Stimulated activated CD4-positive, alpha-beta T cell treated with anti-CD3 and anti-CD28 coated beads, Interleukin-1b, Interleukin-23, amount 100 ng/mL, for 24 hours (primary cell): Measurements from ENCODE around the gene IDH3G.
"Not testable (repeated sequence)": the region's sequence is repeated elsewhere in the genome, so short reads cannot be mapped to it uniquely, and the experiment has no call there.

Experiments used
- DNase-seq, 4 experiments: peaks; one replicate each; pipeline ENCODE4 v3.0.0-alpha.2; 2020; ENCODE audit warnings: low read depth in 4 of 4, low spot score in 1 of 4

The IDH3G gene

DNA sequence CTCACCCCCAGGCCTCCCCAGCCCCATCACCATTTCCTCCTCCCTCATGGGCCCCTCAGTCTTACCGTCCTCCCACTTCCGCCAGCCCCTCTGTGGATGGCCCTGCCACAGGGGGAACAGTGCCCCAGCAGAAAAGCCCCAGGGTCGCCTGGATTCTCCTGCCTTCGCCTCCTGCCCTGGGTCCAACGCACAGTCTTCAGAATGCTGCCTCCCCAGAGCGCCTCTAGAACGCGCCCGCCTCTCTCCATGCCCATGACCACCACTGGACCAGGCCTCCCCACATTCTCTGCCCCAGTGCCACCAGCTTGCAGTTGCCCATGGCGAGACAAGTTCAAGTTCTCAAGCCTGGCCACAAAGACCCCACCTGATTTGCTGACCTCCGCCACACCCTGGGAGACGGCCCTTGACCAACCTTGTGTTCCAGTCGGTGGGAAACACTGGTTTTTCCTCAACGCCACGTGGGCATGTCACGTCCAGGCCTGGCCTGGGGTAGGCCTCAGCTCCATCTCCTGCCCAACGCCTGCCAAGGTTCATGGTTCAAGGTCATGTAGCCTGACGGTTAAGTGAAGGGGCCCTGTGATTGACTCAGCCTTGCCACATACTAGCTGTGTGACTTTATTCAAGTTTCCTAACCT, 30.8 kb downstream of the IDH3G start:
- no peak for DNase-seq

DNA sequence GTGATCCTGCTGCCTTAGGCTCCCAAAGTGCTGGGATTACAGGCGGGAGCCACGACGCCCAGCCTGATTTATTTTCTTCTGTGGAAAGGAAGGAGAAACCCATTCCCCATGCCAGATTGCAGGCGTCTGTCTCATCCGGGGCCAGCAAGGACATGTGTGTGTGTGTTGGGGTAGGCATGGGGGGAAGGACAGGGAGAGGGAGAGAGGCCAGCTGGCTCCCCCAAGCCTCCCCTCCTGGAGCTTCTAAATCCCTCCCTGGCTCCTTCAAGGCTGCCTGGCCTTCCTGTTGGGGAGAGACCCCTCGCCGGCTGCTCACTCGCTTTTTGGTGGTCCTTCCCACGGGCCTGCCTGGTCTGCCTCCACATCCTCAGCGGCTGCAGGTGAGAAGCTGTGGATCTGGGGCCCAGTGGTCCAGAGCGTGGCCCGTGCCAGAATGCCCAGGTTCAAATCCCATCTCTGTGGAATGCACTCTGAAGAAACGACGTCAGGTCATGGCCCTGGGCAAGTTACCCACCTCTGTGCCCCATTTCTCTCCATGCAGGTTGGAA, 31.5 kb downstream of the IDH3G start:
- no peak for DNase-seq

DNA sequence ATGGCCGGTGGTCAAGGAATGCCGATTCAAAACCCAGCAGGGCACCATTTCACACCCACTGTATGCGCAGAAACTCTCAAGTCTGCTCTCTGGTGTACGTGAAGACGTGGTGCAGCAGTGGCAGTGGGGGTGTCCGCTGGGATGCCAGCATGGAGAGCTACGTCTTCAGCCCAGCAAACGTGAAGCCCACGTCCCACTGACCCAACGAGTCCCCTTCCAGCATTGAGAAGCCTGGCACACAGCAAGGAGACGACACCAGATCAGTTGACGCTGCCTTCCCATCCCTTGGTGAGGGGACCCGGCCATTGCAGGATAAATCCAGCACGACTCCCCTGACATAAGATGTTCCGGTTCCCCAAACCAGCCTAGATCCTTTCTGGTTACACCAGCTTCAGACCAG, 32.3 kb downstream of the IDH3G start:
- DNase-seq = no peak

DNA sequence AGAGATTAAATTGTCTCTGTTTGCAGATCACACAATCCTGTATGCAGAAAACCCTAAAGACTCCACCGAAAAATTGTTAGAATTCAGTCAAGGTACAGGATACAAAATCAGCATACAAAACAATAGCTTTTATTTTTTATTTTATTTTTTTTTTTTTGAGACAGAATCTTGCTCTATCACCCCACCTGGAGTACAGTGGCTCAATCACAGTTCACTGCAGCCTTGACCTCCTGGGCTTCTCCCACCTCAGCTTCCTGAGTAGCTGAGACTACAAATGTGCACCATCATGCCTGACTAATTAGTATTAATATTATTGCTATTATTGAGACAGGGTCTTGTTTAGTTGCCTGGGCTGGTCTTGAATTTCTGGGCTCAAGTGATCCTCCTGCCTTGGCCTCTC, 39.0 kb downstream of the IDH3G start:
- no peak for DNase-seq

DNA sequence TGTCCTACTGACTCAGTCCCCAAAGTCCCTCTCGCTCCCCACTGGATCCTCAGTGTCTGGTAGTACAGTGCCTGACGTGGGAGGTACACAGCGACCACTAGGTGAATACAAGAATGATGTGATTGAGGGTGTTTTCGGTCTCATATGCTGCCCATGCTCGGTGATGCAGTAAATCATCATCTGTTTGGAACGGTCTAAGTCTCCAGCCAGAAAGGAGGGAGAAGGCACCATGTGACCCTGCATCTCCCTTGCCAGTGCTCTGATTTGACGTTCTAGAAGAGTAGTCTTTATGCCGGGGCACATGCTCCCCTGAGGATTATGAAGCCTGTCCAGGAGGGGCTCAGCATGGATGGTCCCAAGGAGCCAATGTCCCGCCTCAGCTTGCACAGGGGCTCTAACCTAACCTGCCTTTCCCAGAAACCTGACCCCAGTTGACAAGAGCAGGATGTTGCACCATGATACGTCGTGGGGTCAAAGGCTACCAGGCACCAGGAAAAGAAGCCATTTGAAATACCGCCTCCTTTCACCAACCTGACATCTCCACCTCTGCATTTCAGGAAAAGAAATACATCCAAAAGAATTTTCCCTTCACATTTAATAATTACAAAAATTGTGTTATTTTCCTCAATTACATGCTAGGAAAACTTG, 43.9 kb downstream of the IDH3G start:
- DNase-seq = no peak

DNA sequence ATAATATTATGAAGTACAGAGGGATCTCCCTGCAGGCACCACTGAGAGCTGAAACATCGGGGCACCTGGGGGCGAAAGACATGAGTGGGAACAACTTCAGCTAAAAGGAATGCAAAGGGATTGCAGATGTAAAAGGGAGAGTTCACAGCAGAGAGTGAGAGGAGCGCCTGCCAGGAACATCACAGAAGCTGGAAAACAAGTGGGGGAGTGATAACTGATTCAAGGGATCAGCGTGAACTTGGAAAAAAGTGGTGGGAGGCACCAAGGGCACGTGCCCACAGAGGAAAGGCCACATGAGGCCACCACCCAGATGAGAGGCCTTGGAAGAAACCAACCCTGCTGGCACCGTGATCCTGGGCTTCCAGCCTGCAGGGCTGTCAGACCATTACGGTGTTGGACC, 45.2 kb downstream of the IDH3G start:
- not testable (repeated sequence) for DNase-seq

DNA sequence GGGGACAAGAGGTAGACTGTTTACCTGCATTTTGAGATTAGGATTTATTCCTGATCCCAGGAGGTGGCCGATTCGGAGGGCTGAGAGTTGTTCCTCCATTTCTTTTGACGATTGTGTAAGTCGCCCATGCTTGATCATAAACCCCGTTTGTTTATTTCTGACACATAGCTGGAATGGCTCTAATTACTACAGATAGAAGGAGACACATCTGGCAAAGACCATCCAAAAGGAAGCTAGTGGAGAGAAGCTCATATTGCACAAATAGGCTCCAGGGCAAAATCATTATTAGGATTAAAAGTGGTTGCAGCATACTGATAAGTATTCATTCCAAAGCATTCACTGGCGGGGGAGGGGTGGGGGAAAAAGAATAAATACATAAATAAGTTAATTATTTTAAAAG, 47.2 kb downstream of the IDH3G start:
- DNase-seq = not testable (repeated sequence)

DNA sequence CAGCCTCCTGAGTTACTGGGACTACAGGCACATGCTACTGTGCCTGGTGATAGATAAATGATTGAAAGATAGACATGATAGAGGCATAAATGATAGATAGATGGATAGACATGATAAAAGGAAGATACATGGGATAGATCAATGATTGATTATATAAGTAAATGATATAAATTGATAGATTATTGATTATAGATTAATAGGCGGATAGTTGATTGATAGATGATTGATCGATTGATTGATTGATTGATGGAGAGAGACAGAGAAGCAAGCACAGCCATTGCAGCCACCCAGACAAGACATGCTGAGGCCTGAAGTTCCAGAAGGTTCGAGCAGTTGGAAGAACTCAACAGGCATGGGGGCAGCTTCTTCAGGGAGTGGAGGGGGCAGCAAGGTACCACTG, 47.8 kb downstream of the IDH3G start:
- no peak for DNase-seq

DNA sequence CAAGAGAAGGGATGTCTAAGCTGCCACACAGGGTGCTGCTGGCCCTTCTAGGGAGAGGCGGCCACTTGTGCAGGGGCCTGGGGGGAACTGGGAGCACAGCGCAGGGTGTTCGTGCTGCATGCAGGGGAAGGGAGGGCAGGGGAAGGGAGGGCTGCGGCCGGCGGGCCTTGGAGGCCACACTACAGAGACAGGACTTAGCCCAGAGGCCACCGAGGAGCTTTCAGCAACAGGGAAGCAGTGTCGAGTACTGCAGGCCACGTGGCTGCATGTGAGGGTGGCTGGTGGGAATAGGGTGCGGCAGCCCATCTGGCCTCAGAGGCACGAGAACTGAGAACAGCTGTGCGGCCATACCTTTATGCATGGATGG, 49.1 kb downstream of the IDH3G start:
- DNase-seq = not testable (repeated sequence)

DNA sequence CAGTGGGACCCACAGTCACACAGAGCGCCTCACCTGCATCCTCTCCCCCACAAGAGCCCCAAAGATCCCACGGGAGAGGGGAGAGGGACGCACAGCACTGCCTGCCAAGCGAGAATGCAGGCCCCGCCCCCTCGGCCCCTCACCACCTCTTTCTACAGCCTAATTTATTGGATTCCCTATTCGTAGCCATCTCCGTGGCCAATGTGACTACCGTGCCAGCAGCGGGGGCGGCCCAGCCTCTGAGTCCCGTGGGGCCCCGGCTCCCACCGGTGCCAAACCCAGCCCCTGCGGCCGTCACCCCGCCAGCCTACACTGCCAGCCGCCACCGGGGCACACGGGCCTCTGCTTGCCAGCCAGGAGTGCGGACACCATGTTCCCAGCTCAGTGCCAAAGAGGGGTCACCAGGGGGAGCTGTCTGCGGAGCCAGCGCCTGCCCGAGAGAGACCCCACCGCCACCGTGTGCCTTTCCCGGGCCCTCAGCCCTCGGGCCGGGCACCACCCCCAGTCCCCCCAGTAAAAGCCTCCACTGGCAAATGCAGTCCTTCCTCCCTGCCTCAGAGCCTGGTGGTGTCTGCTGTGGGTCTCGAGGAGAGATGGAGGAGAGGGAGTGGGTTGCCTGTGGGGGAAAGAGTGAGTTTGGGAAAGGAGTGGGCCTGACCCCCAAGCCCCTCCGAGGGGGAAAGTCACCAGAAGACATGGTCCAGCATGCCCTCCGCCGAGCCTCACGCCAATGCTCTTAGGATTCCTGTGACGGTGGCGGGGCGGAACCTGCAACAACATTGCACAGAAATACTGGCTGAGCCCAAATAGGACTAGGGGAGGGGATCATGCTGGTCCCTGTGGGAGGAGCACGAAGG, 49.7 kb downstream of the IDH3G start:
- DNase-seq = no peak

DNA sequence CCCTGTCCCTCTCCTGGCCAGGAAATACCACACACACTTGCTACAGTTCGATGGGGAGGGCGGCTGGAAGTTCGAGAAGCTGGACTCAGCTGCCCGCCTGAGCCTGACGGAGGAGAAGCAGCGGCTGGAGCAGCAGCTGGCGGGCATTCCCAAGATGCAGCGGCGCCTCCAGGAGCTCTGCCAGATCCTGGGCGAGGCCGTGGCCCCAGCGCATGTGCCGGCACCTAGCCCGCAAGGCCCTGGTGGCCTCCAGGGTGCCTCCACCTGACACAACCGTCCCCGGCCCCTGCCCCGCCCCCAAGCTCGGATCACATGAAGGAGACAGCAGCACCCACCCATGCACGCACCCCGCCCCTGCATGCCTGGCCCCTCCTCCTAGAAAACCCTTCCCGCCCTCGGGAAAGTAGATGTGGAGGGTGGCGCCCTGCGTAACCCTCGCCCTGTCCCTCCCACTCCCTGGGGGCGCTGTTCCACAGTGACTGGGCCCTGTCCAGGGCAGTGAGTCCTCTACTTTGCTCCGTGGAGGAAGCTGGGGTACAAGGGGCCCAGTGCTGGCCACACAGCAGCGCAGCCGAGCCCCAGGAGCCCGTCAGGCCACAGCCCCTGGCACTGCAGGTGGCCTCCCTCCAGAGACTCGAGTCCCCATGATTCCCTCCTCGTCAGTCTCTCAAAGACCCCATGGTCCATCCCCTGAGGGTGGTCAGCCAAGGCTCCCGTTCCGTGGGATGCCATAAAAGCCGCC, 50.5 kb downstream of the IDH3G start:
- not testable (repeated sequence) for DNase-seq

DNA sequence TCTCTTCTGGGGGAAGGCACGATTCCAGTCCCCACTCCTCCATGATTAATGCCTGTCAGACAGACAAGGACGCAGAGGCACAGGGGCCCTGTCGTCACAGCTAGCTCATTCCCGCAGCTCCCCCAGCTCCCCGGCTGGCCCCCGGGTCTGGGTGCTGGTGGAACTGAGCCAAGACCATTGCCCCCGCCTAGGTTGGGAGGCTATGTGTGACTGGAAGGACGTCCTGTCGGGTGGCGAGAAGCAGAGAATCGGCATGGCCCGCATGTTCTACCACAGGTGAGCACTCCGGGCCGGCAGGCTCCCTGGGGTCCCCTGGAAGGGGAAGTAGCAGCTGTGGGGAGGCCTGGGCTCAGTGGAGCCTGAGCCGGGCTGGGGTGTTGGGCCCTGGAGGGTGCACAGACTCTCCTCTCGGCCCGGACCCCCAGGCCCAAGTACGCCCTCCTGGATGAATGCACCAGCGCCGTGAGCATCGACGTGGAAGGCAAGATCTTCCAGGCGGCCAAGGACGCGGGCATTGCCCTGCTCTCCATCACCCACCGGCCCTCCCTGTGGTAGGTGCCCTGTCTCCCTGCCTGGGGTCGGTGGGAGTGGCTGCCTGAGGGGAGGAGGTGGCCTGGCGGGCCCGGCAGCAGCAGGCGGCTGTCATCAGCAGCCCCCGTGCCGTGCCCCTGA, 51.2 kb downstream of the IDH3G start:
- DNase-seq = not testable (repeated sequence)

DNA sequence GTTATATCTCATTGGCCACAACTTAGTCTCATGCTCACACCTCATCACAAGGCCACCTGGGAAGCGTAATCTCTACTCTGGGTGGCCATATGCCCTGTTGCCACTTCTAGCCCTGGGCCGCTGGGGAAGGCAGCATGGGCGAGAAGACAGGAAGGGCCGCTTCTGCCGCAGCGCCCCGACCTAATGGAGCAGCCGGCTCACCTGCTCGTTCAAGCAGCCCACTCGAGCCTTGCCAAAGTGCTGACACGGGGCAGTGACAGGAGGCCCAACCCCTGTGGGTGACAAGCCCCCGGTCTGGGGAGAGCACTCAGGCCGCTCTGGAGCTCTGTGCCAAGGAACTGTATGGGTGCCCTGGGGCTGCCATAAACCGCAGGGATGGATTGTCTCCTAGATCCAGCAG, 52.1 kb downstream of the IDH3G start:
- not testable (repeated sequence) for DNase-seq

DNA sequence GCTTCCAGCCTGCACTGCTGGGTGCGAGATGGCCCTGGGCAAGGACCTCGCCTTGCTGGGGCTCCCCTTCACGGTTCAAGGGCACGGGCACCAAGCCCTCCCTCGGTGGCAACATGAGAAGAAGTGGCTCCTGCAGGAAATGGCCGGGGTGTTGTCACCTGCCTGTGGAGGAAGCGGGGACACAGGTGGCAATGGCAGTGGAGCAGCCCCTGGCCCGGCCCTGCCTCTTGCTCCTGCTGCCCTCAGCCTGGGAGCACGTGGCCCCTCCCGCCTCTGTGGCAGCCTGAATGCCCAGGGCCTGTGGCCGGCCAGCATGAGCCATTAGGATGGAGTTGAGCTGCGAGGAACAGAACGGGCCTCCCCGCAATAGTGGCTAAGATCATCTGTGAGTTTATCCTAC, 52.7 kb downstream of the IDH3G start:
- no peak for DNase-seq

DNA sequence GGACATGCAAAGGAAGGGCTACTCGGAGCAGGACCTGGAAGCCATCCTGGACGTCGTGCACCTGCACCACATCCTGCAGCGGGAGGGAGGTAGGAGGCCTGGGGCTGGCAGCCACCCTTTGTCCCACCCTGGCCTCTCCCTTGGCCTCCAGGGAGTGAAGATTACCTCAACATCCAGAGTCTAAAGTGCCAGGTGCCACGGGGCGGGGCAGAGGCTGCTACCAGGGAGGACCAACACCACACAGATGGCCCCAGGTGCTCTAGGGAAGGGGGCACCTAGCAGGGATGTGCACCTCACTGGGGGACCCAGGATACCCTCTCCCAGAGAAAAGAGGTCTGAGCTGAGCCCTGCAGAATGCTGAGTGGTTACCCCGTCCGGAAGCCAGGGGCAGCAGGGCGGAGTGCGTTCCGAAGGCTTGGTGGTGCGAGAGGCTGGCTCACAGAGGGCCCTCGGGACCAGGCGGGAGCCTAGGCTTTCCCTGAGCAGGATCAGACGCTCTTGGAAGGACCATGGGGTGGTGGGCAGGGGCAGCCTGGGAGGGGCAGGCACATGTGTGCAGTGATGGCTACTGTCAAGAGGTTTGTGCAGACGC, 53.4 kb downstream of the IDH3G start:
- DNase-seq = no peak

DNA sequence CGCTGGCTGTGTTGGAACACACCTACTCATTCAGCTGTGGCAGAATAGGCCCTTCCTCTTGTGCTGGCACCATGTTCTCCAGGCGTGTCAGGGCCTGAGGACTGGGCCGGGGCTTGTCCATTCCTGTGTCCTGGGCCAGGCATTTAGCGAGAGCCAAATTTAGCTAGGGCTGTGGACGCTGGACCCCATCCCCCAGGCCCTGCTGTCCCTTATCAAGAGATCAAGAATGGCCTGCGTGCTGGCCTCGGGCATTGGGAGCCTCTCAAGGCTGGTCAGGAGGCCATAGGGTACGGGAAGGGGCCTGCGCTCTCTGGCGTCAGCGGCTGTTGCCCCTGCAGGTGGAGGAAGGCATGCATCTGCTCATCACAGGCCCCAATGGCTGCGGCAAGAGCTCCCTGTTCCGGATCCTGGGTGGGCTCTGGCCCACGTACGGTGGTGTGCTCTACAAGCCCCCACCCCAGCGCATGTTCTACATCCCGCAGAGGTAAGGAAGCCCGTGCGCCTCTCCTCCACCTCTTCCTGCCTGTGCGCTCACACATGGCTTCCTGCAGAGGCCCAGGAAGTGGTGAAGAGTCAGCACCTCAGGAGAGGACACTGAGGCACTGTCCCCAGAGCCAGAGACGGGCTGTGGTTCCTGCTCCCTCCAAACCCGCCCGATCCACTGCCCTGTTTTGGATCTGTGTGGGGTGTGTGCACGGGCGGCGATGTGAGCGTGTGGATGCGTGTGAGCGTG, 54.3 kb downstream of the IDH3G start:
- DNase-seq = no peak

DNA sequence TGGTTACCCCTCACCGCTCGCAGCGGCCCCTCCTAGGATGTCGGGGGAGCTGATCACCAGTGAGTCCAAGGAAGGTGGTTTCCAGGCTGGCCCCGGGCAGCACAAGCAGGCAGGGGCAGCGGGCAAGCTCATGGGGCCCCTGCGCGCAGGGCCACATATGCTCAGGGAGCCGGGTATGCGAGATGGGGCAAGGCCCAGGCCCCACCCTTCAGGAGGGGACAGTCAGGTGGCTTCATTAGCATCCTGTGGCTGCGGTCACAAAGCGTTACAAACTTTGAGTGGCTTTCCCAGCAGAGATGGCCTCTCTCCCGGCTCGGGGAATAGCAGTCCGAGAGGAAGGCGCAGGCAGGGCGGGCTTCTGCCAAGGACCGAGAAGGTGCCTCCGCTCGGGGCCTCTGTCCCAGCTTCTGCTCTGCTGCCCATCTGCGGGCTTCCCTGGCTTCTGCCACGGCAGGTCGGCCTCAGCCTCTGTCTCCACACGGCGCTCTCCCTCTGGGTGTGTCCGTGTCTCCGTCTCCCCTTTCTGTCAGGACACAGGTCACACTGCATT, 56.0 kb downstream of the IDH3G start:
- no peak for DNase-seq

DNA sequence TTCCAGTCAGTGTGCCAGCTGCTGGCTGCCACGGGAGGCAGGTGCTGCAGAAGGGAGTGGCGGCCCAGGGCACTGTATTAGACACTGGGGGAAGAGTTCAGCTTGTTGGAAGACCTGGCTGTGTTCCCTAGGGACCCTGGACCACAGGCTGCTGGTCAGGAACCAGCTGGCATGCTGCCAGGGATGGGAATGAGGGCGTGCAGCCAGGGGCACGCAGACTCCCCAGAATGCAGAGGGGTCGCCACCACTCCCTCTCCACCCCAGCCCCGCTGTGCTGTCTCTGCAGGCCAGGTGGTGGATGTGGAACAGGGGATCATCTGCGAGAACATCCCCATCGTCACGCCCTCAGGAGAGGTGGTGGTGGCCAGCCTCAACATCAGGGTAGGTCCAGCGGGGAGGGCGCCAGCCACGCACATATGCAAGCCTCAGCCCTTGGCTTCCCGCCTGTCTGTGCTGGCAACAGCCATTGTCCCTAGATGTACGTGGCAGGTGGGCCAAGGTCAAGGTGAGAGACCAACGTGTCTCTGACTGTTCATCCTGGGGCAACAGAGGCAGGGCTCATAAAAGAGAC, 57.2 kb downstream of the IDH3G start:
- DNase-seq = no peak
